ENCODE data around the gene NSMCE1. TPM values are rescaled to one million over a fixed set of nuclear protein-coding genes. Genes with fewer than 3 reads are reported as not detected.
"Not testable (repeated sequence)": the region's sequence is repeated elsewhere in the genome, so short reads cannot be mapped to it uniquely, and the experiment has no call there.

NSMCE1 gene
- total and polyA plus RNA-seq, 2 donors (not counting 1 experiment from before 2014, with no cell fraction given), result 29.0 to 61.9 TPM

- Mint-ChIP-seq H3K4me3 (peak overlapping the region; percentile 2), H3K27ac (peak overlapping the region; percentile 70), H3K4me1 (peaks cover 48% of the 10 kb centered on the region), H3K27me3 (no peaks in the 10 kb centered on the region), H3K9me3 (ENCODE audit: insufficient read depth) (no peaks in the 10 kb centered on the region)
- Histone ChIP-seq H3K4me2 (replicated peaks; ENCODE audit: low read depth, low read length, poor library complexity, severe bottlenecking) (peak overlapping the region; percentile 44), H3K27me3 (replicated peaks in 1 of 4; ENCODE audit: control extremely low read depth in 1 of 4, control insufficient read depth in 3 of 4, insufficient read depth in 4 of 4, low read length in 3 of 4) (no peaks in the 10 kb centered on the region), H3K4me1 (ENCODE audit: control insufficient read depth in 2 of 2, insufficient read depth in 2 of 2, low read length in 2 of 2) (peaks cover 54% of the 10 kb centered on the region in 2 donors), H3K4me3 (ENCODE audit: control extremely low read depth in 1 of 5, extremely low read depth in 1 of 5, insufficient read depth in 1 of 5, low read depth in 2 of 5, low read length in 4 of 5) (peak overlapping the region in 1 of 5 experiments; percentile 33), H3K9ac (ENCODE audit: low read length) (no peak overlapping the region), H3K9me3 (ENCODE audit: control extremely low read depth in 1 of 3, control insufficient read depth in 2 of 3, insufficient read depth in 1 of 3, low read length in 2 of 3) (no peaks in the 10 kb centered on the region), H3K36me3 (replicated peaks in 1 of 2; ENCODE audit: control extremely low read depth in 1 of 2, control insufficient read depth in 1 of 2, extremely low read depth in 1 of 2, insufficient read depth in 2 of 2, low read length in 1 of 2) (no peaks in the 10 kb centered on the region), H3K79me2 (ENCODE audit: control insufficient read depth, insufficient read depth, low read length) (peaks cover 7% of the 10 kb centered on the region), H2AFZ (ENCODE audit: insufficient read depth, low read depth, low read length, poor library complexity, severe bottlenecking) (no peak overlapping the region), H3K27ac (ENCODE audit: low read length in 2 of 2) (peak overlapping the region in 1 of 2 donors; percentile 74), H4K20me1 (ENCODE audit: control insufficient read depth, insufficient read depth, low read length, poor library complexity, severe bottlenecking) (no peaks in the 10 kb centered on the region)
- no CpG with 5 or more reads among the region's 1 CpG for WGBS (ENCODE audit: insufficient coverage)
- TF ChIP-seq CTCF (IDR thresholded peaks at IDR 0.05) (no peak), EZH2 (IDR thresholded peaks at IDR 0.05; ENCODE audit: borderline replicate concordance, insufficient read depth, low read depth, low read length, poor library complexity, severe bottlenecking) (no peak)
- CTCF ChIA-PET, result interaction anchor here (0.8 to 4.9 kb wide), 7 partner anchors 23 to 133 kb away, joined by 3 to 33 read pairs (median 3); no protein-coding TSS in a partner anchor
- ATAC-seq (ENCODE audit: low read depth), result no peak
- DNase-seq, result no peak
- POLR2A ChIA-PET, result no interaction called here
- intact Hi-C loops (cut with micrococcal nuclease), result no loop called here
Observed at GRCh38 chr16:27275394-27275793, 6.8 kb upstream of the NSMCE1 start.

- peak; percentile 35 for ATAC-seq (ENCODE audit: low read depth)
- DNase-seq; H4K20me1 ChIP-seq (ENCODE audit: control insufficient read depth, insufficient read depth, low read length, poor library complexity, severe bottlenecking); H3K36me3 ChIP-seq (replicated peaks in 1 of 2; ENCODE audit: control extremely low read depth in 1 of 2, control insufficient read depth in 1 of 2, extremely low read depth in 1 of 2, insufficient read depth in 2 of 2, low read length in 1 of 2); intact Hi-C loops (cut with micrococcal nuclease); H3K9me3 ChIP-seq (ENCODE audit: control extremely low read depth in 1 of 3, control insufficient read depth in 2 of 3, insufficient read depth in 1 of 3, low read length in 2 of 3); H3K27me3 ChIP-seq (replicated peaks in 1 of 4; ENCODE audit: control extremely low read depth in 1 of 4, control insufficient read depth in 3 of 4, insufficient read depth in 4 of 4, low read length in 3 of 4); H3K27me3 Mint-ChIP-seq; H3K9me3 Mint-ChIP-seq (ENCODE audit: insufficient read depth): not testable (repeated sequence)
- H3K79me2 ChIP-seq (ENCODE audit: control insufficient read depth, insufficient read depth, low read length), result peaks cover 11% of the 10 kb centered on the region
- H2AFZ ChIP-seq (ENCODE audit: insufficient read depth, low read depth, low read length, poor library complexity, severe bottlenecking), result peak overlapping the region; percentile 35
- CTCF ChIA-PET, result interaction anchor here (0.7 to 4.9 kb wide), 12 partner anchors 20 to 141 kb away, joined by 3 to 33 read pairs (median 4); no protein-coding TSS in a partner anchor
- peak overlapping the region; percentile 47 for H3K4me2 ChIP-seq (replicated peaks; ENCODE audit: low read depth, low read length, poor library complexity, severe bottlenecking)
- POLR2A ChIA-PET, result interaction anchor here (1.0 to 1.8 kb wide), 2 partner anchors 20 to 39 kb away, joined by 3 to 6 read pairs; no protein-coding TSS in a partner anchor
- peak overlapping the region; percentile 22 for H3K9ac ChIP-seq (ENCODE audit: low read length)
- peak overlapping the region in 1 of 5 experiments; percentile 1 for H3K4me3 ChIP-seq (ENCODE audit: control extremely low read depth in 1 of 5, extremely low read depth in 1 of 5, insufficient read depth in 1 of 5, low read depth in 2 of 5, low read length in 4 of 5)
- H3K27ac ChIP-seq (ENCODE audit: low read length in 2 of 2), result peak overlapping the region; percentile 74 to 82
- Mint-ChIP-seq H3K4me1 (peaks cover 57% of the 10 kb centered on the region), H3K4me3 (peak overlapping the region; percentile 54), H3K27ac (peak overlapping the region; percentile 87)
- WGBS (ENCODE audit: insufficient coverage), result 47% methylated on average over 3 of the region's 7 CpGs
- peaks cover 58 to 61% of the 10 kb centered on the region in 2 donors for H3K4me1 ChIP-seq (ENCODE audit: control insufficient read depth in 2 of 2, insufficient read depth in 2 of 2, low read length in 2 of 2)
Observed at GRCh38 chr16:27274424-27274874, 5.9 kb upstream of the NSMCE1 start.

Measured in B cell (primary cell).